LHCN-M2 (cell line): Measurements from ENCODE around the gene FOXC1. TPM values are rescaled to one million over a fixed set of nuclear protein-coding genes. Genes with fewer than 3 reads are reported as not detected.

Experiments
- DNase-seq: peaks from one replicate; pipeline ENCODE4 v3.0.0-alpha.2; 2012; ENCODE audit warnings: low read depth
- total RNA-seq: library from RNA; depleted of rRNA; stranded (reverse); fragments of >200 nt; gene quantifications from 2 replicates; pipeline ENCODE4 v1.2.3, GENCODE V29; 2014

FOXC1 gene
- total RNA-seq, 1 experiment from 2014 or later: 1.8 TPM

- DNase-seq: no peak
These were observed 14.0 kb downstream of the FOXC1 start for GRCh38 chr6:1623769-1624057.

- no peak for DNase-seq
These were observed 14.5 kb downstream of the FOXC1 start for GRCh38 chr6:1624058-1624850.

- peak; percentile 35 for DNase-seq
These were observed 15.4 kb downstream of the FOXC1 start for GRCh38 chr6:1624851-1625781.

DNA sequence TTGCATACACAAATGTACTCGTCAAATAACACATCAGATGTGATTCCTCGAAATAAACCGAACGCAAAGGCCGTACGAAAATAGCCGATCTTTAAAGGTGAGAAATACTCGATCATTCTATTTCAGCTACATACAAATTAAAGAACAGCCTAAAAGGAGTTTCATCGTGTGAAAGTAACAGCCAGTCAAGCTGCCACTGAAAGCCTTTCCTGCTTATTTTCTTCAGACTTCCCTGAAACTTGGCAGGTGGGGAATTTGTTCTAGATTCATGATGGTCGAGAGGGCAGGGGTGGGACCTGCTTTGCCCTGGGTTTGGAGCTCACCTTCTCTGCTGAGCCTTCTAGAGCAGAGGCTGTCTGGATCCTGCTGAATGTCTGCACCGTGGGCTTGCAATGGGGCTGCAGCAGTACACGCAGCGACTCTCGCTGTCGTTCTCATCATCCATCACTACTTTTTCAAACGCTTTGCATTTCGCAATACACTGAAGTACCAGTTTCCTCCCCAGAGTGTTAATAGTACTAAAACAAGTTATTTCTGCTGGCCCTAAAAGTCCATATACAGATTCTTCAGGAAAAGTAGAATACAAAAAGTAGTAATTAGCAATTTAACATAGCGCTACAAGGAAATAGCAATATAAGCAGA lies 16.2 kb downstream of the FOXC1 start:
- DNase-seq: no peak

DNA sequence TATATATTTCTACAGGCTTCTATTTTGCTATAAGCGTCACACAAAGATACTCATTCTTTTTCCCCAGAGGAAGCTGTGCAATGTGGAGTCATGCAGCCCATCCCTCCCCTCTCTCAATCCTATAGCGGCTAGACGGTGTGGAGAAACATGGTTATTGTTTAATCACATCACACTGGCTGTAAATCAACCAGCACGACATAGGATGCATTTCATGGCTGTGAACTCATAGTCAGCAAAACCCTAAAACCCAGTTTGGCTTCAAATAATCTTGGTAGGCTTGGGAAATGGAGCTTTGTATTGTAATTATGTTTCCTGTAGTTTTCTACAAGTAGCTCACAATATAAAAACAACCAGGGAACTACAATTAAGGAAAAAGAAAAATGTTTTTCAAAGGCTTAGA lies 16.8 kb downstream of the FOXC1 start:
- DNase-seq: no peak

DNA sequence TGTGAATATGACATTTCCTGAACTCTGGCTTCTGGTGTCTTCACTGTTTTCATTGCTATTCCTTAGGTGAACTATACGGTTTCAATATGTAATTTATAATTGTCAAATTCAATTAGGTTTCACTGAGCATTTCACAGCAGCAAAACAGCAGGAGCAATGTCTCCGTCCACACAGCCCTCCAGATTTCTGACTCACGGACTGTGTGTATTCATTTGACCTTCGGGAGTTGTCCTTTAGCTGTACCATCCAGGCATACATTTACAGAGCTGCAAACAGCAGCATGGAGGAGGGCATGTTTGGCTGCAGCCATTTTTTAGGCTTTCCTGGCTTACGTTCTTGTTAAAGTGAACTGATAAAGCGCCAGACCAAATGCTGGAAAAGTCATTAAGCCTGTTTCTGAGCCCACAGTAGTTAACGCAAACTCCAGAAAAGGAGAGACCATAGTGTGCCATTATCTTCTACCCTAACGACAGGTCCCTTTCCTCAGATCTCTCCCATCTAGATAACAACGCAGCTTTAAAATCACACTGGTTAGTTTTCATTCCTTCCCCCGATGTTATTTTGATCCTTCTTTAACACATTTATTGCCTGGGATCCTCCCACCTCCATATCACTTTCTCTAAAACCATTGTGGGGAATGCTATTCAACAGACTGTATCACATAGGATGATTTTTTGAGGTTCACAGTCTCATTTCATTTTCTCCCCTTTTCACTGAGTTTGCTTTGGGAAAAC lies 18.3 kb downstream of the FOXC1 start:
- DNase-seq: no peak

- no peak for DNase-seq
These were observed 19.6 kb downstream of the FOXC1 start for GRCh38 chr6:1629316-1629715.

- no peak for DNase-seq
These were observed 20.6 kb downstream of the FOXC1 start for GRCh38 chr6:1630212-1630770.

DNA sequence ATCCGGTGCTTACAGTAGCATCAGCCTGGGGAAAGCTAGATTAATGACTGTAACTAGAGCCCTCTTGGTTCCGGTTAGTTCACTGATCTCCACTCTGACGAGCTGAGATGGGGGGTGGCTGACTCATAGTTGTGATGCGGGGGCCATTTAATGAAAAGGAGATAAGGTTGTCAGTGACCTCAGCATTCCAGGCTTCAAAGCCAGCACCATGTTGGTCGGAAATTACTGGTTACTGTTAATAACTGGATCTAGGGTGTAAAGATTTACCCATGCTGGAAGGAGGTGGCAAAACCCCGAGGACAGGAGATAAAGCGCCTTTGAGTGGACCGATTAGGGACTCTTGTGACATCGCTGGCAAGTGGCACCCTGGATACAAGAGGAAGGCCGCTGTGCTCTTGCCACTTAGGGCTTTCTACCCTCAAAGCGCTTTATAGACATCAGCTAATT lies 21.1 kb downstream of the FOXC1 start:
- no peak for DNase-seq

DNA sequence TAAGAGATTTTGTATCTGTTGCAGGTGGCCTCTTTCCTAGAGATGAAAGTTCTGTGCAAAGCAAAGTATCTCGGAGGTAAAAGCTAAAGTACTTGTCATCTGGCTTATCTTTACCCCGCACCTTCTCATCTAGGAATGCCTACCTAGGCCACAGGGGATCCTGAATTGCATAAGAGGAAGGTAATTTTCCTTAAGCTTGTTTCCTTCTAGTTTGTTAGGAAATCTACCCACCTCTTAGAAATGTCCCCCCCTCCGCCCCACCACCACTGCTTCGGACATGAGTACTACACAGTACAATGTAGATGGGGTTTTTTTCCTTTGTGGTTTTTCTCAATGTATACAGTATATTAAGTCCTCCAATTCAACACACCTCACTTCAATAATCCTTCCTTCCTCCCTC lies 21.5 kb downstream of the FOXC1 start:
- no peak for DNase-seq

DNA sequence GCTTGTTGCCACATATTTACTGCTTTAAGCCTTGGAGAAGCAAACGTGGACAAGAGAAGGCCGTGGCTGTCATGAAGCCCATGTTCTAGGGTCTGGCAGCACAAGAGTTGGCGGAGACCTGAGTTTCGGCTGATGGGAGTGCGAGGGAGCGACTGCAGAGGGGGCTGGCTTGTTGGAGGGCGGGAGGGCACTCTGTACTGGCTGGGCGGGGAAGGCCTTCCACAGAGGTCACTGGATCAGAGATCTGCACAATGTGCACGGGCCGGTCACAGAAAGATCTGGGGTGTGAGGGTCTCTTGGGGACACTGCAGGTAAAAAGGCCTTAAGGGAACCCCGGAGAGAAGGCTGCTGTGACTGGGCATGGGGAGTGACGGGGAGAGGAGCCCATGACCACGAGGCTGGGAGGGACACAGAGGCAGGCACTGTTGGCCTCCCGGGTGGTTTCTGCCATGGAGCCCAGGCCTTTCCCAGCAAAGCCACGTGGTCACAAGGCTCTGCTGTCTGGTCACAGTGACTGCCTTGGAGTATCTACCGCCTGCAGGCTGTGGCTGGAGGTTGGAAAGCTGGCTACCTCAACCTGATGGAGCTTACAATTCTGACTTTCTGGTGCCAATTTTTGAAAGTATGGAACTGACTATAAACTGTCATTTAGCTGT lies 23.8 kb downstream of the FOXC1 start:
- DNase-seq: no peak

DNA sequence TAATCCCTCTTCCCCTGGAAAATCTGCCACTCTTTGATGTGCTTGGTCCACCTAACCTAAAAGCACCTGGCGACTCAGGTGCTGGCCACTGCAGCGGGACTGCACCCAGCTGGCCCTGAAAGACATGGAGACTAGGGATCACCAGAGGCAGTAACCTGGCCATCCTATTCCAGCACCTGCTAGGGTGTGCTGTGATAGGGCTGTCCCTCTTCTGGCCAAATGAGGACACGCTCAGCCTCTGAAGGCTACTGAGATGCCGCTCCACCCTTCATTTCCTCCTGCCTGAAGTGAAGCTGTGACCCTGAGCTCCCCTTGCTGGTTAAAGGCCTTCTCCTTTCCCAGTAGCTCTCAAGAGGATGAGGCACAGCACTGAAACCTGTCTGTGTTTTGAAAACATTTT lies 24.4 kb downstream of the FOXC1 start:
- no peak for DNase-seq

DNA sequence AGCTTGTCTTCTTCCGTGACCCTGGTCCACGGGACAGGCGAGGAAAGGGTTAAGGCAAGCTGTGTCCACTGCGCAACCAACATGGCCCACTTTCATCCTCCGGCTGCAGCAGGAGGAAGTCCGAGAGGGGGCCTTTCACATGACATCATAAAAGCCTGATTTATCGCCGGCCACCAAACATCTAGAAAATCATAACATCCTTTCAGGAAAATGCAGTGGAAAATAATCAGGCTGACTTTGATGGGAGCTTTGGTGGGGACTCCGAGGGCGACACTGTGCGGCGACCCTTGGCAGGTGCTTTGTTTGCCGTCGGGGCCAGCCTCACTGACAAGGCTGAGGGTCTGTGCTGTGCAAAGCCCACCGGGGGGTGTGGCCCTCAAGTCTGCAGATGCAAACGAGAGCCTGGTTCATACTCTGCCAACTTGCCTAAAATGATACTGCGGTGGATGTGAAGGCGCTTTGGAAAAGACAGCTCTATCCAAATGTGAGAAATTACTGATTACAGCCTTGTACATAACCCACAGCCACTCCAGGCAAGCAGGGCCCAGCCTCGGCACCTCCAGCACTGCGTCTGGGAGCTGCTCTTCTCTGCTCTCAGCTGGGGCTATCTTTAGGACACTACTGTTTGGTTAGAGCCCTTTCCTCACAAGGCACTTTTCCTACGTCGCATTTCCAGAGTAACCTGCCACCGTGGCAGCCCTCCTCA lies 25.7 kb downstream of the FOXC1 start:
- no peak for DNase-seq

DNA sequence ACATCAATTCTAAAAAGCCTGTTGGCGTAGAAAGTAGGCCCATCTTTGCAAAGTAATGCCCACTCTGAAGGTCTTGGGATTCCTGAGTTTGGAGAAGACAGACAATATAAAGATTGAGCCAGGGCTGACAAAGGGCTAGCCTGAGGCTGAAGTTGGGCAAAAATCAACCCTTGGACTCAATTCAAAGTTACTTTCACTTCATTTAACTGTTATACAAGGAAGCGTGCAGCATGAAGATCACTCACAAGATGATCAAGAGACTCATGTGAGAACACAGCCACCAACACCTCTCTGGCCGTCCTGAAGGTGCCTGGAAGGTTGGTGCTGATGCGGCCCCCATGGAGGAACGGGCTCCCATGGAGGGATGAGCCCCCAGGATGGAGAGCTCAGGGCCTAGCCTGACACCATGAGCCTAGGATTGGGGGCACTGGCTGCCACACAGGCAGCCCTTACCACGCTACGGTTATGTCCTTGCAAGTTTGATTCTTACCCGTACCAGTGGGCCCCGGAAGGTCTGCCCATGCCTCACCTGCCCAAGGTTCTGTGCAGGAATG lies 26.6 kb downstream of the FOXC1 start:
- no peak for DNase-seq

GRCh38 chr6:1636971-1637871 lies 27.5 kb downstream of the FOXC1 start:
- DNase-seq: no peak

- DNase-seq: no peak
These were observed 29.7 kb downstream of the FOXC1 start for GRCh38 chr6:1639430-1639829.

- DNase-seq: no peak
These were observed 30.8 kb downstream of the FOXC1 start for GRCh38 chr6:1640476-1640875.

DNA sequence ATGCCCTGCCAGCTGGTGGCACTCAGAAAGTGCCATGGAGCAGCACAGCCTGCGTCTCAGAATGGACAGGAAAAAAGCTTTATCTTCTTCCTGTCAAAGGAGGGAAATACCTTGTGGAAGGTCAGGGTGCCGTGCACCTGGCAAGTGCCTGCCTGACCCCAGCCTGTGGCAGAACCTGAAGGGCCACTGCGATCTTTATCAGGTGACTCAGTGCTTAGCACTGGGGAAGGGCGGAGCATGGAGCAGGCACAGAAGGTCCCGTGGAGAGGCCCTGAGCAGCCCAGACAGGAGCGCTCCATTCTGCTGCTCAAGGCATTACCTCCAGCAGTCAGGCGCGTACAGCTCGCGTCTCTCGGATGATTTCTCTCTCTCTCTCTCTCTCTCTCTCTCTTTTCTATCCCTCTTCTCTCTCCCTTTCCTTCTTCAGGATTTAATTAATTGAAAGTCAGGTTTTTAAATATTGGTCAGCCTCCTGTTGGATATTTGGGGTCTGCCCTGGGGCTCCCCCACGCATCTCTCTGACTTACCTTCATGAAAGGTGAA lies 31.7 kb downstream of the FOXC1 start:
- no peak for DNase-seq
